Stimulated activated CD4-positive, alpha-beta T cell treated with anti-CD3 and anti-CD28 coated beads, Interleukin-1b, Interleukin-23, amount 100 ng/mL, for 48 hours (primary cell): ENCODE results near the gene ATP6V1D.
"Not testable (repeated sequence)": the region's sequence is repeated elsewhere in the genome, so short reads cannot be mapped to it uniquely, and the experiment has no call there.

ENCODE experiments used
- DNase-seq: peaks from one replicate; pipeline ENCODE4 v3.0.0-alpha.2; 2020

The ATP6V1D gene

DNA sequence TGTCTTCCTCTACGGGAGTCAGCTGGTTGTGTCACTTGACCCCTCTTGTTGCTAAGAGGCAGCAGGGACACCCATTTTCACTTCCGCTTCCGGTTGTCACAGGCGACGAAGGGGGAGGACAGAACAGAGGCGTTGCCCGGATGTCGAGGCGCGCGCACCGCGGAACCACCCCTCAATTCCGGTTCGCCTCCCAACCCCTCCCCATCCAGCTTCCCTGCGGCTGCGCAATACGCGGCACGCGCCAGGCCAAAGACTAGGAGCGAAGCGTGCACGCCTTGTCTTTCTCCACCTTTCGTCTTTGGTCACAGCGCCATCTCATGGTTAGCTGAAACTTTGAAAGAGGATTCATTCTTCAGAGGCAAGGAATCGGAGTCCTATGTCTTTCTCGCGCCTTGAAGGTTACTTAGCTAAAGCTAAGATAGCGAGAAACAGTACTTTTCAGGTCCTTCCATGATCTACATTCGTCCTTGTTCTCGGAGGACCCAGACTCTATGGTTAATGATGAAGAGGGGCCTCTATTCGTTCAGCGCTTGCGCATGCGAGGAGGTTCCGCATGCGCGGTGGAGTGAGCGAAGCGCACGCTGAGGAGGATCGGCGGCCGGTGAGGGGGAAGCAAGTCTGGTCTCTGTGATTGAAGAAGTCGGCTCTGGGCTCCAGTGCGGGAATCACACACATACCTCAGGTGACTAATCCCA lies at the start of gene ATP6V1D, which contains the start of gene EIF2S1:
ATP6V1D (minus strand) TSS at position 30 of the 695 bp plus-strand sequence. CDS start 106 bp downstream, outside the sequence.
EIF2S1 (plus strand) TSS at position 554 of the 695 bp plus-strand sequence. CDS start 4,440 bp downstream, outside the sequence.
- peak; percentile 99 for DNase-seq

DNA sequence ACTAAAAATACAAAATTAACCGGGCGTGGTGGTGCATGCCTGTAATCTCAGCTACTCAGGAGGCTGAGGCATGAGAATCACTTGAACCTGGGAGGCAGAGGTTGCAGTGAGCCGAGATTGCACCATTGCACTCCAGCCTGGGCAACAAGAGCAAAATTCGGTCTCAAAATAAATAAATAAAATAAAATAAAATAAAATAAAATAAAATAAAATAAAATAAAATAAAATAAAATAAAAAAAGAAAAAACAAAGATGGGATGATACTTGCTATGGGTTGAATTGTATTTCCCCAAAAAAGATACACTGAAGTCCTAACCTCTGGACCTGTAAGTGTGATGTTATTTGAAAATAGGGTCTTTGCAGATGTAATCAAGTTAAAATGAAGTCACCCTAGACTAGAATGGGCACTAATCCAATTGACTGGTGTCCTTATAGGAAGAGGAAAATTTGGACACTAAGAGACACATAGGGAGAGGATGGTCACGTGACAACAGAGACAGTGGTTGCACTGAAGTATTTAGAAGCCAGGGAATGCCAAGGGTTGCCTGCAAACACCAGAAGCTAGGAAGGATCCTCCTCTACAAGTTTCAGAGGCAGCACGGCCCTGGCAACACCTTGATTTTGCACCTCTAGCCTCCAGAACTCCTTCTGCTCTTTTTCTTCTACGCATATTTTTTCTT lies 48.7 kb upstream of the ATP6V1D start:
- not testable (repeated sequence) for DNase-seq

DNA sequence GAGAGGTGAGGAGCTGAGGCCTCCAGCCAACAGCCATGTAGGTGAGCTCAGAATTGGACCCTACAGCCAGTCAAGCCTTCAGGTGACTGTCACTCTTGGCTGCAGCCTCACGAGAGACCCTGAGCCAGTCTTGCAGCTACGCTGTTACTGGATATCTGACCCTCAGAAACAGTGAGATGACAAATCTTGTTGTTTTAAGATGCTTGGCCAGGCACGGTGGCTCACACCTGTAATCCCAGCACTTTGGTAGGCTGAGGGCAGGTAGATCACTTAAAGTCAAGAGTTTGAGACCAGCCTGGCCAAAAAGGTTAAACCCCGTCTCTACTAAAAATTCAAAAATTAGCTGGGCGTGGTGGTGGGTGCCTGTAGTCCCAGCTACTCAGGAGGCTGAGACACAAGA lies 46.2 kb upstream of the ATP6V1D start:
- no peak for DNase-seq

DNA sequence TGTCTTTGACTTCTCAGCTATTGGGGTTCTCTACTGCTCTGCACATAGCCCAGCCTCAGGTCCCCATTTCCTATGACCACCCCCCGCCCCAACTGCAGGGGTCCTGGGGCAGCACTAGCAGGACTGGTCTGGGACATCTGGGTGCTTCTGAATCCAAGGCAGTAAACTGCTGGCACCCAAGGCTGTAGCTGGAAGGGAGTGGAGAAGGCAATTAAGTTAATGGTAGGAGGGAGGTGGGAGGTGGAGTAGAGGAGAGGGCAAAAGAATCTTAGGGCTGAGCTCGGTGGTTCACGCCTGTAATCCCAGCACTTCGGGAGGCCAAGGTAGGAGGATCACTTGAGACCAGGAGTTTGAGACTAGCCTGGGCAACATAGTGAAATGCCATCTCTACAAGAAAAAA lies 40.8 kb upstream of the ATP6V1D start:
- DNase-seq = no peak

DNA sequence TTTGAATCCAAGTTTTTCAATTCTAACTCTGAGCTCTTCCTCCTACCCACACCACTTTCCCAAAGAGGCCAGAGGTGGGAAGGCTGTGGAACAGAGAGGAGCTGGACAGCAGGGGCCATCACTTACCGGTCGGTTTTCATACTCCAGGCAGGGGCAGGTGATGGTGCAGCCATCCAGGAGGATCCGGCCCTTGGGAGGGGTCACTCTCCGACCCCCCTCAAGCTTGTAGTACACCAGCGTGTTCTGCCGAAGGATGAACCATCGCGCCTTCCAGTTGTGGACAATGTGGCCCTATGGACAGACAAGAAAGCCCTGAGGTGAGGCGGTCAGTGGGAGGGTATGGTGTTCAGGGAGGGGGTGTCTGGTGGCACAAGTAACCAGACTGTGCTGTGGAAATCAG lies 37.9 kb upstream of the ATP6V1D start:
- no peak for DNase-seq

DNA sequence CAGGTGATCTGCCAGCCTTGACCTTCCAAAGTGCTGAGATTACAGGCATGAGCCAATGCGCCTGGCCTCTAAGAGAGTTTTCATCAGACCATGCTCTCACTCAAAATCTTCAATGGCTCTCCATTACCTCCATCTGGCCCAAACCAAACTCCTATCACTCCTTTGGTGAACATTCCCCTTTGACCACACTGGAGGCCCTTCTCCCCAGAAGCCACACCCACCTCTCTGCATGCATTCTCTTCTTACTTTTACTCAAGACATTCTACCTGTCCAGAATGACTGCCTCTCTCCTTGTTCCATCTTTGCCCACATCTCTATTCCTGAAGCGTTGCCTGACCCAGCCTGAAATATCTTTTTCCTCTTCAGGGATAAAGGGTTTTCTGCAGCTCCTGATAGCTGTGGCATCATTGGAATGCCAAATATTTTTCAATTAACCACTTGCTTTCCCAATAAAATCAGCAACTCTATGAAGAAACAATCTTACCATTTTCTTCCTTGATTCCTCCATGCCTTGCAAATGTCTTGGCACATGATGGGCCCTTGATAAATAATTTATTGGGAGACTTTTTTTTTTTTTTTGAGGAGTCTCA lies 36.9 kb upstream of the ATP6V1D start:
- no peak for DNase-seq

DNA sequence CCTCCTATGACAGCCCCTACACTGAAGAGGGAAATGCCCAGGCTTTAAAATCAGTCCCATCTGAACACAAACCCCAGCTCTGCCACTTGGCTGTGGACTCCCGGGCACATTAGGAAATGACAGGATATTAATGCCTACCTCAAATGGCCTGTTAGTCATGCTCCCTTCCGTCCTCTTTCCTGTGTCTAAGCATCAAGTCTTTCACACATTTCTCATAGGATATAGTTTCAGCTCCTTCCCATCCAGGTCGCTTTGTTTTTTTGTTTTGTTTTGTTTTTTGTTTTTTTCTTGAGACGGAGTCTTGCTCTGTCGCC lies 36.2 kb upstream of the ATP6V1D start:
- no peak for DNase-seq

DNA sequence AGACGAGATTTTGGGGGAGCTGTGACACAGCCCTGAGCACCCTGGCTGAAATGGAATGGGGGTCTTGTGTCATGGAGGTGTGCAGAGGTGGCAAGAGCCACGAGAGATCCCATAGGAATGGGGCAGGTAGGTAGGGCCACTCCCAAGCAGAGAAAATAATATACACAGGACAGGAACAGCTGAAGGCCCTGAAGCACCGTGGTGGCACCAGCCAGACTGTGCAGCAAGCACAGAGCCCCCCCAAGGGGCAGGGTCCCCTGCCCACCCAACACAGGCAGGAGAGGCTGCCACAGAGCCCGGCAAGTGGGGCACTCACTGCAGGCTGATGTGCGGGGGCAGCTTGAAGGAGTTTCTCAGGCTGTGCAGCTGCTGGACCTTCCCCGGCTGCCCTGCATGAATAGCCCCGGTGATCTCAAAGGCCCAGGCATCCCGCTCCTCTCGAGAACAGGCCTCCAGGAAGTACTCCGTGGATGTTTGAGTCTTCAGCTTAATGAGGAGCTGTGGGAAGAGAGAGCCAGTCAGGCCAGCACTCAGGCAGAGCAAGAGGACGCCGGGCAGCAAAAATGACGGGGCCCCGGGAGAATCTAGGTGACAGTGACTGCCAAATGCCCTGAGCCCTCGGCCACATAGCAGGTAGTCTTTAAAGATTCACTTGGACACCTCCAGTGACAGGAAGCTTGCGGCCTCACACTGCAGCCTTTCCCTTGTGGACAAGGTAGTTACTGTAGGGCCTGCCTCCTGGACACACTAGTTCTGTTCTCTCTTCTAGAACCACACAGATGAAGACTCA lies 35.7 kb upstream of the ATP6V1D start:
- no peak for DNase-seq

DNA sequence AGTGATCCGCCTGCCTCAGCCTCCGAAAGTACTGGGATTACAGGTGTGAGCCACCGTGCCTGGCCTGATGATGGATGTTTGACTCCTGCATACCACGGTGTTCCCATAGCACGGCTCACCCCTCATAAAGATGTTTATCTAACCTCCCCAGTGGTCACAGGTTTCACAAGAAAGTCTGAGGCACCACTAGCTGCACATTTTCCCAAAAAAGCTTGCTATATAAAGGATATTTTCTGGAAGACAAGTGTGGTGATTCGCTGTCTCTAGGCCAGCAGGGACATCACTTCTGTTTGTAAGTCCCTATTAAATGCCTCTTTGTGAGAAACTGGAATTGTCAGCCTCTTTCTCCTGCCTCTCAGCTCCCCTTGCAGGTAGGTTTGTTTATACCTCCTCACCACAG lies 34.1 kb upstream of the ATP6V1D start:
- no peak for DNase-seq

DNA sequence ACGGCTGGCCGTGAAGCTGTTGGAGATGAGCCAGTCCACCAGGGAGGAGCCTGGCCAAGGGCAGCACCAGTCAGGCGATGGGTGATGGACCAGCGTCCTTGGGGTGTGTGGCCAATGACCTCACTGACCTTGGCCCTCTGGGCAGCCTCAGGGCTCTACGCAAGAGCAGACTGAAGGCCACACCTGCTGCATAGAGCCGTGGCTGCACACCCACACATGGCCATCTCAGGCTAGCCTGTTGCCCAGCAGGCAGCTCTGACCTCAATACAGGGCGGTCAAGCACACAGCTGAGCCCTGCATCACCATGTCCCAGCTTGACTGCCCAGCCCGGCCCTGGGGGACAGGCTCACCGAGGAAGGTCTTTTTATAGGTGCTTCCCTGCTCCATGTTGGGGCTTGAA lies 33.2 kb upstream of the ATP6V1D start:
- DNase-seq = no peak

DNA sequence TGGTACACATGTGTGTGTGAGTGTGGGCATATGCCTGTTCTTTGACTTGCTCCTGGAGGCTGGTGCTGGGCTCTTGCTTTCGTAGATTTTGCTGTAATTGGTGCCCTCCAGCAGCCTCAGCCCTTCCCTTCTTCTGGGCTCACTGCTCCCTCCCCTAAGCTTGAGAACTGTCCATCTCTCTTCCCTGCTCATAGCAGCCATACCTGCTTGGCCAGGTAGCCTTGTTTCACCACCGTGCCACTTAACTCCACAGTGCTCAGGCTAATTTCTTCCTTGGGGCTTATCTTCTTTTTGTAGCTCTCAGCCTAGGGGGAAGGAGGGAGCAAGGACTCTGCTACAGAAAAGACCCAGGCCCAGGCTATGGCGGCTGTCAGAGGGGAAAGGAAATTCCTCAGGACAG lies 32.5 kb upstream of the ATP6V1D start:
- no peak for DNase-seq

DNA sequence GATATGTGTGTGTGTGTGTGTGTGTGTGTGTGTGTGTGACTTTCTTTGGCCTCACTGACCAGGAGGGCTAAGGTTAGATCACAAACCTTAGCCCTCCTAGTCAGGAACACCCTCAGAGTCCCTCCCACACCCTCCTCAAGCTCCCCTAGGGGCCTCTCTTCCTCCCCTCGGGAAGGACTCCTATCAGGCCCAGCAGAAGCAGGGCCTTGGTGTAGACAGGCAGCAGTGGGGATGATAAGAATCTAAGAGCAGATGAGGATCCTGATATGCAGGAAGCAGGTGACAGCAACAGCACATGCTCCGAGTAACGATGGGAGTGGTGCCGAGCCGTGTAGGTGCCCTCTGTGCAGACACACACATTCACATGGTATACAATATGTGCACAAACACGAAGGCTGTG lies 31.7 kb upstream of the ATP6V1D start:
- DNase-seq = no peak

DNA sequence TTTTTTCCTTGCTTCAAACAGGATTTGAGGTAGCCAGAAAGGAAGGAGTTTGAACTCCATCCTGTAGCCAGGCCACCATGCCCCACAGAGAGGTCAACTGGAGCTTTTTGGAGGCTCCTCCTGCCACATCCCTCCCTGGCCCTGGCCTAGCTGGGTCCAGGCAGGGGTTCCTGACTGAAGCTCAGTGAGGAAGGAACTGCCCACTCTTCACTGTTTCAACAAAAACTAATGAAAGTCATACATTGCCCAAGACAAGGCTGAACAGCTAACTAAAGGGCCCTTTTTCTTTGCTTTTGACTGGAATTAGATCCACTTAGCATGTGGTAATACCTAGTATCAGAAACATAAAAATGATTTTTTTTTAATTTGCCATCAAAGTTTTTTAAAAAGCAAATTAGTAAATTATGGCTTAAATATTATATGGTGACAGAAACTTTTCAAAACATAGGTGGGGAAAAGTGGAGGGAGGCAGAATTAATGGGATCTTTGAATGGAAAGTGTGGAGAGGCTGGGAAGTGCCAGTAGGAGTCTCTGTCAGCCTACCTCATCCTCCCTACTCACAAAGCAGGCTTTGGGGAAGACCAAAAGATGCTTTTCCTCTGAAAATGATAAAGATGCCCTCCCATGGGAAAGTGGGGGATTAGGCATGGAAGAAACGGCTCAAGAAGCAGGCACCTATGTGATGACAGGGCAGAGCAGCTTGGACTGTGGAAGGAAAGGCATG lies 30.4 kb upstream of the ATP6V1D start:
- no peak for DNase-seq

DNA sequence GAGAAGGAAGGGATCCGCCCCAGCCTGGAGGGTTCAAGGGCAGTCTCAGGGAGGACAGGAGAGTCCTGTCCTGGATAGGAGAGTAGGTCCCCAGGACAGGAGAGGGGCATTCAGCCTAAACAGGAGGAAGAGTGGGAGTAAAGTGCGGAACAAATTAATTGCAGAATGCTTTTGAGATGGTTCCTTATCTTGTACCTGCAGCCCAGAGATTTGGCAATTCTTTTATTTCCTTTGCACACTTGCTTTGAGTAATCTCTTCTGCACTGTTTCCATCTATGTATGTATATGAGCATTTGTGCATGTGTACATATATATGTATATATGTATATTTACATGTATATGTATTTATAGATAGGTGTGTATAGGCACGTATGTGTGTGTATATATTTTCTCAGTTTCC lies 29.7 kb upstream of the ATP6V1D start:
- no peak for DNase-seq

DNA sequence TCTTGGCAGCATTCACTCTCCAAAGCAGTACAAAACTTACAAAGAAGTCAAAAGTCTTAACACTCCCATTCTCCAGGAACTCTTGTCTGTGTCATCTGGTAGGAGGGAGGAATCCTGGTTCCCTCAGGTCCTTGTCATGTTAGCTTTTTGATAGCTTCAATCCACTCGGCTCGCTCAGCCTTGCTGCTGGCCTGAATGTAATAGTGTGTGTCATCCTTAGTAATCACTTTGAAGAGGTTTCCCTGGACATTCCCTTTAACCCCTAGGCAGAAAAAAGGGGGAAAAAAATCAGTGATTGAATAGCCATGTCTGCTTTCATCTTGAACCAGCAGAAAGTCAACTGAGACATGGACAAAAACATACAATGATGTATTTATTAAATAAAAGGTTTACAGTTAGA lies 27.6 kb upstream of the ATP6V1D start:
- no peak for DNase-seq

DNA sequence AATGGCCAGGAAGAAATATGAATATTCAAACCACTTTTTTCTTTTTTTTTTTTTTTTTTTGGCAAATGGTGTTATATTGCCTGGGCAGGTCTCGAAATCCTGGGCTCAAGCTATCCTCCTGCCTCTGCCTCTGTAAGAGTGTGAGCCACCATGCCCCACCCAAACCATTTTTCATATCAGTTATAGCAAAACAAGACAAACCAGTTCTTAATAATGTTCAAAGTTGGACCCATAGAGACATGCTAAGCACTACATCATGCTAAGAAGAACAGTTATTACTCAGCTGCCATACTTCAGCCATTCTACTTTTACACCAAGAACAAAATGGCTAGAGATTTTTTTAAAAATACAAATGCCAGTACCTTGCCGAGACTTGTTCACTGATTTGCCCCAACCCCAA lies 26.0 kb upstream of the ATP6V1D start:
- no peak for DNase-seq

DNA sequence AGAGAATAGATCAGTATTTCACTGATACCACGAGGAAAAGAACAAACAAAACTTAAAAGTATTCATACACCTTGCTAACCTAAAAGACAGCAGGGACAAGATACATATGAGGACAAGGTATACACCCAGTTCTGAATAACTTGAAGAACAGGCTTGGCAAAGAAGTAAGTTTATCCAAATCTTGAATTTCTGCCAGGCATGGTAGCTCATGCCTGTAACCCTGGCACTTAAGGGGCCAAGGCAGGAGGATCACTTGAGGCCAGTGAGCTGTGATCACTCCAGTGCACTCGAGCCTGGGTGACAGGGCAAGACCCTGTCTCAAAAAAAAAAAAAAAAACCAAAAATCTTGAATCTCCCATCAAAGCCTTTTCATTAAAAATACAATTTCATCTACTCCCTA lies 25.5 kb upstream of the ATP6V1D start:
- DNase-seq = no peak

DNA sequence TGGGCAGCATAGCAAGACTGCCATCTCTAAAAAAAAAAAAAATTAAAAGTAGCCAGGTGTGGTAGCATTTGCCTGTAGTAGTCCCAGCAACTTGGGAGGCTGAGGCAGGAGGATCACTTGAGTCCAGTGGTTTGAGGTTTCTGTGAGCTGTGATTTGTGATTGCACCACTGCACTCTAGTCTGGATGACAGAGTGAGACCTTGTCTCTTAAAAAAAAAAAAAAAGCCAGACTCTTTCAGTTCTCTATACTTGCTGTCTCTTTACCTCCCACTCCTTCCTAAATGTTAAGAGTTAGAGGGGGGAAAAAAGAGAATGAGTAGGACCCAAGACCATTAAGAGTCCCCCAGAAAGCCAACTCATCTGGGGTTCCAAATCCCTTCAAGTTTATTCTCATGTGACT lies 18.3 kb upstream of the ATP6V1D start:
- DNase-seq = no peak

DNA sequence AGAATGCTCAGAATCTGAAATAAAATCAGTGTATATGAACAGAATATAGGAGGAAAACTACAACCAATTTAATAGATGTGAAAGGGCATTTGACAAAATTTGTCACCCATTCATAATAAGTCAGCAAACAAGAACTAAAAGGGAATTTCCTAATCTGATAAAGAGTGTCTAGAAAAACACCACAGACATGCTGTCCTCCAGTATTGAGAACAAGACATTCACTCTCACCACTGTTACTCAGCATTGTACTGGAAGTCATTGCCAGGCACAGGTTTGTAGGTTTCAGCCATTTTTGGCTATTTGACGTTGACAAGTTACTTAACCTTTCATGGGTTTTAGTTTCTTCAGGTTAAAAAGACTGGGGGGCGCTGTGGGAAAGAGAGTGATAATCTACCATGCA lies 13.7 kb upstream of the ATP6V1D start:
- DNase-seq = no peak

DNA sequence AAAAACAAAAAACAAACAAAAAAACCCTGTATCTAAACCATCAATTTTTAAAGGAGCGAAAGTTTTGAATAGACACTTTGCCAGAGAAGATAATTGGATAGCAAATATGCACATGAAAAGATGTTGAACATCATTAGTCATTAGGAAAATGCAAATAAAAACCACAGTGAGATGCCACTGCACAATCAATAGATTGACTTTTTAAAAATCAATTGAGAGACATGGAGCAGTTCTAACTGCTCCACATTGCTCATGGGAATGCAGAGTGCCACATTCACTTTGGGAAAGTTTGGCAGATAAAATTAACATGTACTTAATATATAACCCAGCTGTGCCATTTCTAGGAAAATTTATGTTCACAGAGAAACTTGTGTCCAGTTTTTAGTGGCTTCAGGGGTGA lies 13.2 kb upstream of the ATP6V1D start:
- no peak for DNase-seq

DNA sequence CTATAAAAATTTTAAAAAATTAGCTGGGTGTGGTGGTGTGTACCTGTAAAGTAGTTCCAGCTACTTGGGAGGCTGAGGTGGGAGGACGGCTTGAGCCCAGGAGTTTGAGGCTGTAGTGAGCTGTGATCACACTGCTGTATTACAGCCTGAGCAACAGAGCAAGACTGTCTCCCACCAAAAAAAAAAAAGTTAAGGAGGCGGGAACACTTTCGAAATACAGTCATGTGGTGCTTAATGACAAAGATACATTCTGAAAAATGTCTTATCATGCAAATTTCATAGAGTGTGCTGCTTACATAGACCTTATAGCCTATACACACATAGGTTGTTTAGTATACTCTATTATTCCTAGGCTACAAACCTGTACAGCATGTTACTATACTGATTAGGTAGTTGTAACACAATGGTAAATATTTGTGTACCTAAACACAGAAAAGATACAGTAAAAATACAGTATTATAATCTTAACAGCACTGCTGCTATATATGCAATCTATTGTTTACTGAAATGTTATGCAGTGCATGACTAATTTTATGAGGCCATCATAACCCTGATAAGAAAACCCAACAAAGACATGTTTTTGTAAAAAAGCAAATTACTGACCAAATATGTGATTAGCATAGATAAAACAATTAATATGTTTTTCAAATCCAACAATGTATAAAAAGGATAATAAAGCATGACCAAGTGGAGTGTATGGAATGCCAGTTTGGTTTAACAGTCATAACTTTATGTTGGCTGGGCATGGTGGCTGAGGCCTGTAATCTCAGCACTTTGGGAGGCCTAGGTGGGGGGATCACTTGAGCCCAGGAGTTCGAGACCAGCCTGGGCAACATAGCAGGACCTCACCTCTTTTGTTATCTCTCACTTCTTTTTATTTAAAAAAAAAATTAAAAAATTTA lies 11.9 kb upstream of the ATP6V1D start:
- no peak for DNase-seq

DNA sequence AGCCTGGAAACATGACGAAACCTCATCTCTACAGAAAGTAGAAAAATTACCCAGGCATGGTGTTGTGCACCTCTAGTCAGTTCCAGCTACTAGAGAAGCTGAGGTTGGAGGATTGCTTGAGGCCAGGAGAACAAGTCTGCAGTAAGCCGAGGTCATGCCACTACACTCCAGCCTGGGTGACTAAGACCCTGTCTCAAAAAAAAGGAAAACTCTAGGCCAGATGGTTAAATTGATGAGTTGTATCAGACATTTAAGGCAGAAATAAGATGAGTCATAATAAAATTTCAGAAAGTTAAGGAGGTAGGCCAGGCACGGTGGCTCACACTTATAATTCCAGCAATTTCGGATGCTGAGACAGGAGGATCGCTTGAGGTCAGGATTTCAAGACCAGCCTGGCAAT lies 11.2 kb upstream of the ATP6V1D start:
- DNase-seq = no peak
